SK-N-SH (cell line): Measurements from ENCODE around the gene ERLEC1.

Source experiments
- CHD2 ChIP-seq: fragments of 150-350 bp; IDR thresholded peaks from 2 replicates; pipeline ENCODE4 v1.6.1; 2018; ENCODE audit warnings: low read length; ENCODE audit not compliant: partially characterized antibody
- CTCF ChIP-seq: fragments of 200-600 bp; sonication (generic); IDR thresholded peaks from 2 replicates; pipeline ENCODE4 v1.6.1; 2017; ENCODE audit warnings: antibody characterized with exemption, mild to moderate bottlenecking, moderate library complexity
- EP300 ChIP-seq, 2 experiments: IDR thresholded peaks; 2 replicates each; pipeline versions ENCODE4 v1.4.0 to v1.6.1; 2012; ENCODE audit warnings: borderline replicate concordance in 1 of 2, low read depth in 1 of 2, low read length in 1 of 2
- EZH2phosphoT487 ChIP-seq: fragments of 200-600 bp; sonication (generic); IDR thresholded peaks from 2 replicates; pipeline ENCODE4 v1.6.1; 2017; ENCODE audit warnings: low read depth, mixed run types, mild to moderate bottlenecking, antibody characterized with exemption, moderate library complexity, borderline replicate concordance
- NFIC ChIP-seq: IDR thresholded peaks from 2 replicates; pipeline ENCODE4 v1.4.0; 2012; ENCODE audit warnings: borderline replicate concordance
- RAD21 ChIP-seq: IDR thresholded peaks from 2 replicates; pipeline ENCODE4 v1.6.1; 2012; ENCODE audit warnings: mild to moderate bottlenecking, low read length
- TF ChIP-seq, protein P1 (sequence below): IDR thresholded peaks from 2 replicates; pipeline ENCODE4 v1.4.0; 2012; ENCODE audit warnings: low read depth
- TF ChIP-seq, protein P2 (sequence below): IDR thresholded peaks from 2 replicates; pipeline ENCODE4; 2012

DNA sequence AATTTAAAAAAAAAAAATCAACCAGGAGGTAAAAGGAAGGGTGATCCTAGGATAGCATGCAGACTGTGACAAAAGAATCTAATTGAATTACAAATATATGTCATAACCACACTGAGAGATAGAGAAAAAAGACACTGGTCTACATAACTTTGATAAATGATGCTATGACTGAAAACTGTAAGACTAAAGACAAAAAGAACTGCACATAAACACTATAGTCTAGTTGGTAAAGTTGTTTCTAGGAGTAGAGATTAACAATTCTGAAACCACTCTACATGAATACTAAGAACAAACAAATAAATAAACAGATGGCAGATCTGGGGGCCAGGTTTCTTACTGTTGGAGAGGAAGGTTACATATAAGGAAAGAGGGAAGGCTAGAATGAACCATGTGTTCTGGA lies 33.8 kb upstream of the ERLEC1 start:
- no peak for TF ChIP-seq CTCF
- TF ChIP-seq, protein P1, sequence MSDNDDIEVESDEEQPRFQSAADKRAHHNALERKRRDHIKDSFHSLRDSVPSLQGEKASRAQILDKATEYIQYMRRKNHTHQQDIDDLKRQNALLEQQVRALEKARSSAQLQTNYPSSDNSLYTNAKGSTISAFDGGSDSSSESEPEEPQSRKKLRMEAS = no peak
- no peak for TF ChIP-seq RAD21
- no peak for TF ChIP-seq EP300 (IDR thresholded peaks at IDR 0.05; ENCODE audit: borderline replicate concordance in 1 of 2, low read depth in 1 of 2, low read length in 1 of 2)
- no peak for TF ChIP-seq CHD2
- TF ChIP-seq, protein P2, sequence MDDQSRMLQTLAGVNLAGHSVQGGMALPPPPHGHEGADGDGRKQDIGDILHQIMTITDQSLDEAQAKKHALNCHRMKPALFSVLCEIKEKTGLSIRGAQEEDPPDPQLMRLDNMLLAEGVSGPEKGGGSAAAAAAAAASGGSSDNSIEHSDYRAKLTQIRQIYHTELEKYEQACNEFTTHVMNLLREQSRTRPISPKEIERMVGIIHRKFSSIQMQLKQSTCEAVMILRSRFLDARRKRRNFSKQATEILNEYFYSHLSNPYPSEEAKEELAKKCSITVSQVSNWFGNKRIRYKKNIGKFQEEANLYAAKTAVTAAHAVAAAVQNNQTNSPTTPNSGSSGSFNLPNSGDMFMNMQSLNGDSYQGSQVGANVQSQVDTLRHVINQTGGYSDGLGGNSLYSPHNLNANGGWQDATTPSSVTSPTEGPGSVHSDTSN = no peak
- TF ChIP-seq NFIC = no peak
- TF ChIP-seq EZH2phosphoT487 = no peak
